HG03097 (cell line): ENCODE results near the gene ETFA.

Source experiments
- ATAC-seq: cut with Tn5 transposase; IDR thresholded peaks from one replicate; pipeline ENCODE4 v1.9.1; 2021; ENCODE audit not compliant: unreplicated experiment, low FRiP score

Gene ETFA

DNA sequence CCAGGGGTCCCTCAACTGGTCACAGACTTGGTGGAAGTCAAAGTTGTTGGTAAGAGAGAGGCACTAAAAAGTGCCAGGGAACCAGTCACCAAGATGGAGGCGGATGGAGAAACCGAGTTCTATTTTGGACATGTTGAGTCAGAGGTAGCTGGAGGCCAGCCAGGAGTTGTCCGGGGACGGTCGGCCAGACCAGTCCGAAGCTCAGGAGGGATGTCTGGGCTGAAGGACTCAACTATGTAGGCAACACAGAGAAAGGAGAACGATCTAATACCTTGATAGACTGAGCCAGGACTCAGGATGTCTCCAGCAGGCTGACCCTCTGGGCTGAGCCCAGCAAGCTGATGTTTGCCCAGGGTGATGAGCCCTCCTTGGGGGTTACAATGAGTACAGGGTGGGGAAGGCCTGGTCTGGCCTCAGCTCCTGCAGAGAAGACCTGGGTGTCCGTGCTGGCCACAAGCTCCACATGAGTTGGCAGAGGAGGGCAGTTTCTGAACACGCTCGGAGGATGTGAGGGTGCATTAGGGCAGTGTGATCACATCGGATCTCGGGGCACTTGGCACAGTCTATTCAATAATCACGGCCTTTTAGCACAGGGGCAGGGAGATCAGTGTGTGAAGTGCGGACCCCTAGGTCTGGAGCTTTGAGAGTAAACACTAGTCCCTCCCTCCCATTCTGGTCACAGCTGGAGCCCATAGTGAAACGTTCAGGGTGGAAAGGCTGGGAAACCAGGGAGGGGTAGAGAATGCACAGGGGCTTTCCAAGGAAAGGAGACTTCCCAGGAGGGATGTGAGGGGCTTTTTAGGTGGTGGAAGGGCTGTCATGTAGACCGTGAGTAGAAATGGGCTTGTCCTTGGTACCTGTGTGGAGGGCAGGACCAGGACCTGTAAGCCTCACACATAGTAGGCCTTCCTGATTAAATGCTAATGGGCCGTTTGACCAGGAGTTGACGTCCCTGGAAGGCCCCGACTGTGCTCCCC, 111.9 kb downstream of the ETFA start:
- no peak for ATAC-seq

DNA sequence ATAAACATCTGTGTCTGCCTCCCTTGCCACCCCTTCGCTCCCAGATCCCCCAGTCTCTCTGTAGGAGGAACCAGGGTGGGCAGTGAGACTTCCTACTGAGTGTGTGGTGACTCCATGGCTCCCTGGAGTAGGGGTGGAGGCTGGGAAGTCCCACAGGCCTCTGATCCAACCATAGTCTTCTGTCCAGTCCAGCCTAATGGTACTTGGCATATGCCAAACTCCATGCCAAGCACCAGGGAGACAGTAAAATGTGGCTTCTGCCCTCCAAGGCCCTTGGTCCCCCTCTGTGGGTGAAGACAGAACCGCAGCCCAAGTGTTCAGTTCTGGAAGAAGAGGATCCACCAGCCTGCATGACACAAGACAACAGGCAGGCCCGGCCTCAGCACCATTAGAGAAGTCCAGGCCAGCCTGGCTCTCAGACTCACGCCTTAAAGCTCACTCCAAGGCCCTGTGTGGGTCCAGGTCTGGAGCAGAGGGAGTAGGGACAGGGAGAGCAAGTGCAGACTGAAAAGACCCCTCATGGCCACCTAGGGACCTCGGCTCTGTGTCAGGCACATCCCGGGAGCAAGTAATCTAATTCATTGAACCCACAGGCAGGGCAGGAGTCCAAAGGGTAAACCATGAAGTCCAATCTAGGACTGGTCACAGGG, 112.7 kb downstream of the ETFA start:
- ATAC-seq: no peak

DNA sequence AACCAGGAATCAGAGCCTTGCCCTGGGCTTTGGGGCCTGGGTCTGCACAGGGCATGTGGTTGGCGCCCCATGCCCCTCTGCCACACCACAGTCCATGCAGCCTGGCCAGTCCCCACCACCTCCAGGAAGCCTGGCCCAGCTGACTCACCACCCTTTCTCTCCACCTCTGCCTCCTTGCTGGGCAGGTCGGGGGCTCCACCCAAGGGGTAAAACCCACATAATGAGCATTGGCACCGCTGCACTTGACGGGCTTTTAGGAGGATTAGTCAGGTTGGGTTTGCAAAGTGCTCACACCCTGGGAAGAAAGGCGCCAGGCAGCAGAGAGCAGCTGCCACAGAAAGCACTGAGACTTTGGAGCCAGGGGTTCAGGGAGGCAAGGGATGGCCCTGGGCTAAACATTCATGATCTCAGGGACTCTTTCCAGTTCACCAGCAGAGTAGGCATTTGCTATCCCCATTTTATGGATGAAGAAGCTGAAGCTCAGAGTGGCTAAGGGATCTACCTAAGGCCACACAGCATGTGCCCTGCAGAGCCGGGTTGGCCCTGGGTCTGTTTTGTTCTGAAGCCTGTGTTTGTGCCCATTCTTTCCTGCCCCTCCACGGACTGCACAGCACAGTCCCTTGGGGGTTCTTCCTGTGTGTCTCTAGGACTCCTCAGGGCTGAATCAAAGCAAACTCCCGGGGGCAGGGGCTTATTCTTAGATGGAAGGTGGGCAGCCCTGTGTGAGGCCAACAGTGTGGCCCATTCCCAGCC, 113.4 kb downstream of the ETFA start:
- ATAC-seq: no peak

DNA sequence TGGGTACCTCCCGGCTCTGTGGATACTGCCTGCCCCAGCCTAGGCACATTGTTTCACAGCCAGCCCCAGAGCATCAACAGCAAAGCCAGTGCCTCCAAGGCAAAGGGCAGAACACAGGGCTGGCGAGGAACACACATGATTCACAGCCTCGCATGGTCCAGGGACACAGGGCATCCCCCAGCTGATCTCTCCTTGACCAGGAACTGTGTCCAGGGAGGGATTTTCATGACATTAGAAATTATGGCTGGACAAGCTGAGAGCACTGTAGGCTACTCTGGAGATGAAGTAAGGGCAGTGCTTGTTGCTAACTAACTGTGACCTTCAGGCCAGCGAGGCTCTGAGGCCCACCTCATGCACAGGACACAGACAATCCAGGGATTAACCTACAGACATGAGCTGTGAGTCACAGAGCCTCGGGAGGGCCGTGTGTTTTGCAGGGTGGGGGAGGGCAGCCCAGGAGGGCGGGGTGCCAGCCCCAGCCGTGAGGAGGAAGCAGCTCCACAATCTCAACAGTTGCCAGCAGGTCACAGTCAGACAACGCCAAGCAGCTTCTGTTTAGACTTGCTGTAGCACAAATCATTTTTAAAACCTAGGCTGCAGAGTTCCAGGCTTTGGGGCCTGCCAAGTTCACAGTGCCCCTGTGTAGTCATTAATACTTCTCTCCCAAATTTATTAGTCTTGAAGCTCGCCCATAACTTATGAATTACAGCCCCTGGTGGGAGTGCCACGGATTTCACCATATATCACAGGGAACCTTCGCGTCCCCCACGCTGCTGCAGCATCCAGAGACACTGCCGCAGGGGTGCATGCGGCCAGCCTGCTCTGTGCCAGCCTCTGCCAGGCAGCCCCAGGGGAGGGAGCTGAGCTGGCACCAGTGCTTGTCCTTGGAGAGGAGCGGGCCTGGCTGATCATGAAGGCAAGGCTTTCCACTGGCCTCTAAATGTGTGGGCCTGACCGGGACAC, 114.7 kb downstream of the ETFA start:
- no peak for ATAC-seq

DNA sequence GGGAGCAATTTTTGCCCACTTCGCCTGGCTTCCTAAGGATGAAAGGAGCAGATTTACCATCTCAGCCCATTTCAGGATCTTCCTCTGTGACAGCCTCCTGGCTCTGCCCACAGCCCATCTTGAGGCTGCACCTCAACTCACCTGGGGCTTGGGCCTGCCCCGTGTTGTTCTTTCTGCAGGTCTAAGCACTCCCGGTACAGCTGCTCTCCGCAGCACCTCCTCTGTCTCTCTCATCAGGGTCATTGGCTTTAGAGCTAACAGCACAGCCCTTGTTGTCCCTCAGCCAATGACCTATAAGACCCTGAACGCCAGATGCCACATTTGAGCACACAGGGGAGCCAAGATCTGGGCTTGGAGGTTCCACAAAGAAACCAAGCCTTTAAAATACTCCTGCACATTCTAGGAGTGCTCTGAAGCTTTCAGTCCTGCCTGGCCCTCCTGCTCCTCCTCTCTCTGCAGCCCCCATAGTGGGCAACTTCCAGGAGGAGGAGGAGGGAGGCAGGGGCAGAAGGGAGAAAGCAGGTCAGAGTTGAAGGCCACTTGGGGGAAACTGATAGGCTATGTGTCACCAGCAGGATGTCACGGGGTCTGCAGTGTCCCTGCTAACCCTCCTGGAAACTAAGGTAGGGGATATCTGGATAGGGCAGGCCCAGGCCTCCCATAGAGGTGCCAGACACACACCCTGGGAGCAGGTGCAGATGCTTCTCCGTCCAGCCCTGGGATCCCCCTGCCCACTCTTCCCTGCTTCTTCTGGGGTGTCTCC, 115.6 kb downstream of the ETFA start:
- no peak for ATAC-seq

DNA sequence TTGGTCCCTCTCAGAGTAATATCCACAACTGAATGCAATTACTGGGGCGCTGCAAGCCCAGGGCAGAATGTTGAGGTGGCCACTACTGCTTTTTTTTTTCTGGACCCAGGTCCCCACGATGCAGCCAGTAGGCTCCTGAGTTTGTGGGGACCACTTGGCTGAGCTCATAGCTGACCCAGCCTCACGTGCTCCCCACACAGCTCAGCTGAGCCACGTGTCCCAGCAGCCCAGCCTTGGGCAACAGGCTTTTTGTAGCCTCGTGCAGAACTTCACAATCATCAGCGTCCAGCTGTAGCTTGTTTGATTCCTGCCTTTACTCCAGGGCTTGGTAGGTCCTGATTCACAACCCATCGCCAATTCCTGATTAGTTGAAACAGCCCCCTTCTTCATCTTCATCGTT, 117.3 kb downstream of the ETFA start:
- no peak for ATAC-seq

DNA sequence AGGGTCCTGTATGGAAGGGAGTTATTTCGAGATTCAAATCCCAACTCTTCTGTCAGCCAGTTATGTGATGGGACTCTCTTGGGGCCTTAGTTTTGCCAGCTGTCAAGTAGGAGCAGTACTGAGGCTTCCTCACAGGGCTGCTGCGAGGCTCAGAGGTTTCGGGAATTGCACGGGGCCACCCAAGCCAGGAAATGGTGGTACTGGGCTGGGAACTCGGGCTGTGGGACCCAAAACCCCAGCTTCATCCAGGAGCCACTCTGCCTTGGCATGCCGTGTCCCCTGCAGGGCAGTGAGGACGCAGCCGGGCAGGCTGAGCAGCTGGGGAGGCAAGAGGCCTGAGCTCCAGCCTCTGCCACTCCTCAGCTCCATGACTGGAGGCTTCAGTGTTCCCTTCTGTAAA, 118.6 kb downstream of the ETFA start:
- no peak for ATAC-seq

DNA sequence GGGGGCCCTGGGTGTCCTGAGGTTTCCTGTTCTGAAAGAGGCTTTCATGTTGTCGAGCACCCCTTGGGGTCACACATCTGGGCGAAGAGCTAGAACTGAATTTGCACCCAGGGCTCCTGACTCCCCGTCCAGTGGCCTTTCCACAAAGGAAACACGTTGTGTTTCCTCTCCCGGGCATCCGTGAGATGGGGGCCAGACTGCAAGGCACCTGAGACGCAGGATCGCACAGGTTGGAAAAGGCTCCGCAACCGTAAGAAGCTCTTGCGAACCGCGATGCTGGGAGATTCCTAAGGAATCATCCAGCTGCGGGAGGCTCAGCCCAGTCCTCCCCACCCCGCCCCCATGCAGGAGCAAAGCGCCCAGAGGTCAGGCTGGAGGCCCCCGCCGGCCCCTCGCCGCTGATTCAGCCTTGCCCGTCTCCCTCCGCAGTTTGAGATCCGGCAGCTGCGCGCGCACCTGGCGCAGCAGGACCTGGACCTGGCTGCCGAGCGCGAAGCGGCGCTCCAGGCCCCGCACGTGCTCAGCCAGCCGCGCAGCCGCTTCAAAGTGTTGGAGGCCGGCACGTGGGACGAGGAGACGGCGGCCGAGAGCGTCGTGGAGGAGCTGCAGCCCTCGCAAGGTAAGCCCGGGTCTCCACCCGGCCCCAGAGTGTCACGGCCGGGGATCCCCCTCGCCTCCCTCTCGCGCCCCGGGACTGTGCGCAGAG, 119.6 kb downstream of the ETFA start:
- no peak for ATAC-seq

DNA sequence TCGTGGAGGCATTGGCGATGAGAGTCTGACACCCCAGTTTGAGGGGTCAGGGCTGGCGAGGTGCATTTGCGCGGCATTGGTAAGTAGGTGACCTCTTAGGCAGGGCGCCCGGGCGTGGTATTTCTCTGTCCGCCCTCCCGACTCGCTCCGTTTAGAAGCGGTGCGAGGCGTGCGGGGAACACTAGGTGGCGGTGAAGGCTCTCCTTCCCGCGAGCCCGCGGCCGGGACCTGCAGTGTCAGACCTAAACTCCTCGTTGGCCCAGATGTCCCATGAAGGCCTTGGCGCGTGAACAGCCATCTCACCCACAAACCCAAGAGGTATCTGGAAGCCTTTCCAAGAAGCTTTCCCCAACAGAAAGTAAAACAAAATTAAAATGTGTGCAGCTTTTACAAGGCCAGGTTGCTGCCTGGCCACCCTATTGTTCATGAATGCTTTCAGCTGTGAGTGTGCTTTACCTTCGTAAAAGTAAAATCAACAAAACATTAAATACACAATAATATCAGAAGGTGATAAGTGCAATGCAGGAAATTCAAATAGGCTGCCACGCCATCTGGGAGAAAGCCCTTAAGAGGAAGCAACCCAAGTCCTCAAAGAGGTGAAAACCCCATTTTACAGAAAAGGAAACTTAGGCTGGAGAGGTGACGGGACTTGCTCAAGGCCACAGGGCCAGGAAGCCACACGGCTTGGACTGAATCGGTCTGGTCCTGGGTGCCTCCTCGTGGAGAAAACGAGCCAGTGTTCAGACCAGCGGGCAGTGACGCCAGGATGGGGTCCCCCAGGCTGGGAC, 120.3 kb downstream of the ETFA start:
- peak; percentile 78 for ATAC-seq

DNA sequence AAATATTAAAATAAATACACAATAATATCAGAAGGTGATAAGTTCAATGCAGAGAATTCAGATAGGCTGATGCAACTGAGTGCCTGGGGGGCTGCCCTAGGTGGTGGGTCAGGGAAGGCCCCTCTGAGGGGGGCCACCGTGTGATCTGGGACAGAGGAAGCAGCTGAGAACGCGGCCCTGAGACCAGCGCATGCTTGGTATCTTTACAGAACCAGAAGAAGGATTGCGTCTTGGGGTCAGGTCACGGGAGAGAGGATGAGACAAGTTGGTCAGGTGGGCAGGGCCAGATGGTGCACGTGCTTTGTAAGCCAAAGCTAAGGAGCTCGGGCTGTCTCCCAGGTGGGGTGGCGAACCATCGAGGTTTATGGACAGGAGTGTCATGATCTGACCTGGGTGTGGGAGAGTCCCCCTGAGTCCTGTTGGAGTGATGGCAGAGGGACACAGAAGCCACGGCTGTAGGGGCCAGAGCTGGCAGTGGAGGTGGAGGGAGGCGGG, 121.2 kb downstream of the ETFA start:
- no peak for ATAC-seq

DNA sequence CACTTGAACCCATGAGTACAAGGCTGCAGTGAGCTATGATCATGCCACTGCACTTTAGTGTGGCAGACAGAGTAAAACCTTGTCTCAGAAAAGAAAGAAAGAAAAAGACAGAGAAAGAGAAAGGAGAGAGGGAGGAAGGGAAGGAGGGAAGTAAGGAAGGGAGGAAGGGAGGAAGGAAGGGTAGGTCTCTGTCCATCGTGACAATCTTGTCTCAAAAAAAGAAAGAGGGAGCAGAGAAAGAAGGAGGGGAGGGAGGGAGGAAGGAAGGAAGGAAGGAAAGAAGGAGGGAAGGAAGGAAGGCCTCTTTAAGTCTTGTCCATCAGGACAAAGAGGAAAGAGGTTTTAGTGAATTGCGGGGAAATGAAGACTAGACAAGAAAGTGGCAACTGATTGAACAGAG, 122.2 kb downstream of the ETFA start:
- ATAC-seq: no peak

DNA sequence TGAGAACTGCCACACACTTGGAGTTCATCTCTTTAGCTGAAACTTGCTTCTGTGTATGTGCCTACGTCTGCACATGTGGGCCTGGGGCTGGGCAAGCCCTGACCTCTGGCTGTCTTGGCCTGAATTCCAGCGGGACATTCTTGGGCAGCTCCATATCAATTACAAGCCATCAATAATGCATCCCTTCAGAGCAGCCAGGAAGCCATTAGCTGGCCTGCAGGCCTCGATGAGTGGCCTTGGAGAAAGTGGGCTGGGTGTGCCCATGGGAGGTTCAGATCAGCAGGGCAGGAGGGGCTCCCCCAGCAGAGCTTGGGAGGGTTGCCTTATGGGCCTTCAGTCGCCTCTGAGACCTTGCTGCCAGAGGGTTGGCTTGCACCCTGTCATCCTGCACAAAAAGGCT, 124.1 kb downstream of the ETFA start:
- no peak for ATAC-seq

DNA sequence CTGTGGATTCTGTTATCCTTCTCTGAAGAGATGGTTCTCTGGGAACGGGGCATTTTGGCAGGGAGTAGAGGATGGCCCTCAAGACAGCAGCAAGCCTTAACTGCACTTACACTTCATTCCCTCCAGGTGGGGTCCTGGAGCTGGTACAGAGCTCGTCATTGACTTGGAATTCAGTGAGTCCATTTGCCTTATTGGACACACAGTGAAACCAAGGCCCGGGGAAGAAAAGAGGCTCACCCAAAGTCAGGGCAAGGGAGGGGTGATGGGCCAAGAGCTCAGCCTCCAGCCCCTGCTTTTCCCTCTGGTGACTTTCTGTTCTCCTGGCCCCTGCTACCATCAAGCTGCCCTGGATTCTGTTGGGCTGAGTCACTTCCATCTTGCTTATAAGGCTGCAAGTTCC, 125.6 kb downstream of the ETFA start:
- ATAC-seq: no peak

DNA sequence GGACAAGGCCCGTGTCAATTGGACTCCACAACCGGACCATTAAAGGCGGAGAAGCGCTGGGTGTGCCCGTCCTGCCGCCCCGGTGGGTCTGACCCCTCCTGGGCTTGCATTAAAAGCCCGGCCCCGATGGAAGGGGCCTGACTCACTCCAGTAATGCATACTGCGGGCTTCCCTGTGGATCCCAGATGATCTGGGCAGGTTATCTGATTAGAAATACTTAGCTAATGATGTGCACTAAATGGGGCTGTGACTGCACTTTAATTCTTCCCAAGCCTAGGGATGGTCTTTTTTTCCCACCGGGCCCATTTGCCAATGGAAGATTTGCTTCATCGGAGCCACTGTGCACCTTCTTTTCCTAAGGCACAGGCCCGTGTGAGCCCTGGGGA, 126.6 kb downstream of the ETFA start:
- no peak for ATAC-seq

DNA sequence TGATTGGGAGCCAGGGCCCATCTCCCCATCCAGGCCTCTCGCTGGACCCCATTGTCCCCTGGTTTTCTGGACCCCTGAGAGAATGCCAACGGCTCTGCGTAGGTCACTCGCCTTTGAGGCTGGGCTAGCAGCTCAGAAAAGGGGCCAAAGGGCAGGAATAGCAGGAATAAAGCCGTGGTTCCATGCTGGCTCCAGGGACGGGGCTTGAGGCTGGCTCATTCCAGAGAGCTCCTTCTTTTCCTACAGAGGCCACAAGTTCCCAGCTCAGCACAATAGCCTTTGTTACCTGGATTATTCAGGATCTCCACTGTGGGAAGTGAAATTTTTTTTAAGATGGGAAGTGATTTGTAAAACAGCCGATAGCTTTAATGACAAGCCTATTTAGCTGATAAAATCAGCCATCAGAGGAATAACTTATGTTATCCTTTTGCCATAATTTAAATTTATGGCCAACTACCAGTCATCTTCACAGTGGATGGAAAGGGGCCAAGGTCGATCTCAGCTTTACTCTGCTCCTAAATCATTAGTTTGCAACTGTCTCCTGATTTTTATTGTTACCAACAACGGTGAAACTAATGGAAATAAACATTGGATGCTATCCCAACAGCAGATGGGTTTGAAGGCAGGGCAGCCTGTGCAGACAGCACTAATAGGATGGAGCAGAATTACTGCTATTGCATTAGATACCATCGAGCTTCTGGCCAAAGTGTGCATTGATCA, 127.2 kb downstream of the ETFA start:
- no peak for ATAC-seq

DNA sequence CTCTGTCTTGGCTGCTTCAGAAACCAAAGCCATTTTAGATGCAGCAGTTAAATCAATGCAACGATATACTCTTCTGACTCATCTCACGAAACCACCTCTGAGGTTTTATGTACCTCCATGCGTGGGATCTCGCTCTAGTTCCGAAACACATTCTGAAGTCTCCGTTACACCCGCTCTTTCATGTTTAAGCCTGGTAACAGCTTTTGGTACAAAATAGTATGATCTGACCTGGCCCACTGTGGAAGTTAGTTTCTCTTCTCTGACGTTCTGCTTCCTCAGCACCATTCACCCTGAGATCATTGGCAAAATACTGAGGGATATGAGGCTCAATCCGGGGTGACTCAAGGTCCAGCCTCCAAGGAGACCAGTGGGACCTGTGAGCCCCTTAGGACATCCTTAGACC, 129.6 kb downstream of the ETFA start:
- ATAC-seq: no peak

DNA sequence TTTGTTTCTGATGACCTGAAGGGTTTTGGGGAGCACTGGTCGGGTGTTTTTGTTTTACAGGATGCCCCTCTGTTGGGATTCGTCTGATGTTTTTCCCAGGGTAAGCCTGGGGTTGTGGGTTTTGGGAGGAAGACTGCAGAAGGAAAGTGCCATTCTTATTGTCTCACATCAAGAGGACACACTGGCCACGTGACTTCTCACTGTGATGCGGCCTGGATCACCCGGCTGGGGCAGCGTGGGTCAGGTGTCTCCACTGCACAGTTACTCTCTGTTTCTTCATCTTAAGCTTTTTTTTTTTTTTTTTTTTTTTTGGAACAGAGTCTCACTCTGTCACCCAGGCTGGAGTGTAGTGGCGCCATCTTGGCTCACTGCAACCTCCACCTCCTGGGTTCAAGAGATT, 130.9 kb downstream of the ETFA start:
- ATAC-seq: no peak
